HuH-7.5 (cell line): ENCODE measurements around the gene PCSK6.

ENCODE experiments used
- DNase-seq: peaks from one replicate; pipeline ENCODE4 v3.0.0; 2011; ENCODE audit warnings: low spot score

PCSK6 gene

DNA sequence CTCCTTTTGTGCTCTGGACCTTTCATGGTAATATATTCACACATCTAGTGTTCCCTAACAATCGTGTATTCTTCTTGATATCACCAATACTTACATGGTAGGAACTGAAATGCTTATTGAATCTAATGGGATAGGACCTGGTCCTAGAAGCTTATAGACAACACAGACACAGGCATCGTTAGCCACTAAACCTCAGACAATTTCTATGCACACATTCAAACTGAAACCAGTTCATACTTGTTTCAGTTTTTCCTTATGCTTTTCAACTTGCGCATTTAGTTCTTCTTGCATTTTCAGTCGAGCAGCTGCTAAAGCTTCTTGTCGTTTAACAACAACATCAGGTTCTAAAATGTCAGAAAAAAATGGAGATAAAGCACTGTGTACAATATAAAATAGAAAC lies 214.5 kb downstream of the PCSK6 start:
- DNase-seq: no peak

DNA sequence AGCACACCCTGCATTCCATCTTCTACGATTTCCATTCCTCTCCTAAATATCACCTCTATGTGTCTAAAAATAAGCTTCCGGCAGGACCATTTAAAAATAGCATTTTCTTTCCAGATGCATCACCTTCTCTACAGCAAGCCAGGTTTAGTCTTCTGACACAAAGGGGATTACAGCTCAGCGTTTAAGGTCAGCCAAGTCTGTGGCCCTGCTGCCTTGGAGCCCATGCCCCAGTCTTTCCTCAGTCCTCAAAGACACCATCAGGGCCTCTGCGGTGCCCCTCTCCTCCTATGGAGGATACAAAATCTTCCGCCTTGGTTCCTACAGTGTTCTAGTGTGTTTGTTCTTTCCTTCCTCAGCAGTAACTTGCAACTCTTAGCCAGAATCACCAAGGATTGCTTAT lies 216.0 kb downstream of the PCSK6 start:
- DNase-seq: no peak

DNA sequence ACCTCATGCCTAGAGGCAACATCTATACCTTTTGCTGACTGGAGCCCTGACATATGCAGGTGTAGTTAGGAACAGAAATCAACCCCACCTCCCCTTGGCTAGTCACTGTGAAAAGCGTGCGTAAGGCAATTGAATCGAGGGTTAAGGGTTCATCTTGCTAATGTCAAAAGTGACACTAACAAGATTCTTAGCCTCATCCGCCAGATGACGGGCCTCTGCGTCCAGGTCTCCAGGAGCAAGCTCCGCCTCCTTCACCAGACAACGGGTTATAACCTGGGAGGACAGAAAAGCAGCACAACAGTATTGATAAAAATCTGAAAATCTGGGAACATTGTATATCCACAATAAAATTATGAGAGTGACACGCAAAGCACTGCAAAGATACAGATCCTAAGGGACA lies 216.9 kb downstream of the PCSK6 start:
- no peak for DNase-seq

DNA sequence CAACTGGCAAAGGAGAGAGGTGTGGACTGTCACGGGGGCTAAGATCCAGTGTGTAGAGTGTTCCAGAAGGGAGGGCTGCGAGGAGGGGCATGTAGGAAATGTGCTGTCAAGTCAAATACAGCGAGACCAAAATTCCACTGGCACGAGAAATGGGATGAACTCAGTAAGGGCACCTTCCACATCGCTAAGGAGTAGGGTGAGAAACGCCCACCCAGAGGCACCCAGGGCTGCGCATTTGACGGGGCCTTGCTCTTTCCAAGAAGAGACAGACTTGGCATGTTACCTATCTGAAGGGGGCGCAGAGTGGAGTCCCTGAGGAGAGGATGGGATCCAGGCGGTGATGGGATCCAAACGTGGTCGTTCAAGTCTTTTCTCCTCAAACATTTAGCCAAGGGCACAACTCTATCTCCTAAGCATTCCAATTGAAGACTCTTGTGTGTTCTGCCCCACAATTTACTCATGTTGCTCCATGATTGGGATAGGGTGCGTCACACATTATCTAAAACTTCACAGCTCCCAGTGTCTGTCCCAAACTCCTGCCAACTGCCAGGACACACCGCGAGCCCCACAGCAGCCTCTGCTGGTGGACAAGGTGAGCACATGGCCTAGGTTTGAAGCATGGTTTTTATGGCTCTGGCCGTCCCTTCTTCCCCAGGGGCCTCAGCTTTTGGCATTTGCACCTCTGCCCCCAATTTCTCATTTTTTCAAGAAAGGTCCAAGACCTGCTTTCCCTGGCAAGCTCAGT lies 219.9 kb downstream of the PCSK6 start:
- DNase-seq: no peak

- no peak for DNase-seq
Measured at GRCh38 chr15:101267320-101268104, 222.0 kb downstream of the PCSK6 start.

GRCh38 chr15:101266787-101267186 lies 222.7 kb downstream of the PCSK6 start:
- no peak for DNase-seq

DNA sequence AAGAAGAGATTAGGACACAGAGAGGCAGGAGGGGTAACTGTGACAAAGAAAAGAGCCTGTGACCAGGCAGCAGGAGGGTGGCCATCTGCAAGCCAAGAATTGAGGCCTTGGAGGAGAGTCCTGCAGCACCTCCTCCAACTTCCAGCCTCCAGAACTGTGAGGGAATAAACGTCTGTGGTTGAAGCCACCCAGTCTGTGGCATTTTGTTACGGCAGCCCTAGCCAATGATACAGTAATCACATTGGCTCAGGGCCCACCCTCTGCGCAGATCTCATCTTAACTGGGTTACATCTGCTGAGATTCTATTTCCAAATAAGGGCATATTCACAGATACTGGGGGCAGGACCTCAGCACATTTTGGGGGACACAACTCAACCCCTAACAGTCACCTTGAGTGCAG lies 223.5 kb downstream of the PCSK6 start:
- no peak for DNase-seq

DNA sequence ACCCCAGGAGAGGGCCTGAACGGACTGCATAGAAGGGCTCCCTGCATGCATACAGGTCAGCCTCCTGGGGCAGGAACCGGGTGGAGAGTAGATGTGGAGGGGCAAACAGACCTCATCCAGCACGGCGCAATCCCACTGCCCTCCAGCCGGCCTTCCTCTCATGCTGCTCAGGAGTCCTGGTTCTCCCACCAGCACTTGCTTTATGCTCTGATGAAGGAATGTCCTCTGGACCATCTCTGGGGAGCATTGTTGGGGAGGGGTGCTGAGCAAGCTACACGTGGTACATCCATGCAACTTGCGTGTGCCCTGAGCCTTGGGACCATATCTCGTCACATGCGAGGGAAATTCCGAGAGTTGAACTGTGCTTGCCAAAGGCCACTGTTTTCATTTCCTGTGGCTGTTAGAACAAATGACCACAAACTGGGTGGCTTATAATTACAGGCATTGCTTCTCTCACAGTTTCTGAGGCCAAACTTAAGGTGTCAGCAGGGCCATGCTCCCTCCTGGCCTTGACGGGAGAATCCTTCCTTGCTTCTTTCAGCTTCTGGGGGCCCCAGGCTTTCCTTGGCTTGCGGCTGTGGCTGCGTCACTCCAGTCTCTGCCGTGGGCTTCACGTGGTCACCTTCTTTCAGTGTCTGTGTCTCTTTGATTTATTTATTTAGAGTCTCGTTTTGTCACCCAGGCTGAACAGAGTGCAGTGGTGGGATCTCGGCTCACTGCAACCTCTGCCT lies 224.4 kb downstream of the PCSK6 start:
- DNase-seq: no peak

DNA sequence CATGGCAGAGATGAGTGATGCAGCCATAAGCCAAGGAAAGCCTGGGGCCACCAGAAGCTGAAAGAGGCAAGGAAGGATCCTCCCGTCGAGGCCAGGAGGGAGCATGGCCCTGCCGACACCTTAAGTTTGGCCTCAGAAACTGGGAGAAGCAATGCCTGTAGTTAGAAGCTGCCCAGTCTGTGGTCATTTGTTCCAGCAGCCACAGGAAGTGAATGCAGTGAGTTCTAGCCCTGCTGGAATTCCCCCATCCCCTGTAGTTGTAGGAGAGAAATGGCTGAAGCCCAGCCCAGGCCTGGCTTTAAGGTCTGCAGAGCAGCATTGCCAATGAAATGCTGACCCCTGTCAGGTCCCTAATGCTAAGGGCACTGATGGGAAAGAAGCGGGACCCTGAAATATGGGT lies 225.5 kb downstream of the PCSK6 start:
- DNase-seq: no peak

GRCh38 chr15:101262551-101262950 lies 227.0 kb downstream of the PCSK6 start:
- DNase-seq: no peak

DNA sequence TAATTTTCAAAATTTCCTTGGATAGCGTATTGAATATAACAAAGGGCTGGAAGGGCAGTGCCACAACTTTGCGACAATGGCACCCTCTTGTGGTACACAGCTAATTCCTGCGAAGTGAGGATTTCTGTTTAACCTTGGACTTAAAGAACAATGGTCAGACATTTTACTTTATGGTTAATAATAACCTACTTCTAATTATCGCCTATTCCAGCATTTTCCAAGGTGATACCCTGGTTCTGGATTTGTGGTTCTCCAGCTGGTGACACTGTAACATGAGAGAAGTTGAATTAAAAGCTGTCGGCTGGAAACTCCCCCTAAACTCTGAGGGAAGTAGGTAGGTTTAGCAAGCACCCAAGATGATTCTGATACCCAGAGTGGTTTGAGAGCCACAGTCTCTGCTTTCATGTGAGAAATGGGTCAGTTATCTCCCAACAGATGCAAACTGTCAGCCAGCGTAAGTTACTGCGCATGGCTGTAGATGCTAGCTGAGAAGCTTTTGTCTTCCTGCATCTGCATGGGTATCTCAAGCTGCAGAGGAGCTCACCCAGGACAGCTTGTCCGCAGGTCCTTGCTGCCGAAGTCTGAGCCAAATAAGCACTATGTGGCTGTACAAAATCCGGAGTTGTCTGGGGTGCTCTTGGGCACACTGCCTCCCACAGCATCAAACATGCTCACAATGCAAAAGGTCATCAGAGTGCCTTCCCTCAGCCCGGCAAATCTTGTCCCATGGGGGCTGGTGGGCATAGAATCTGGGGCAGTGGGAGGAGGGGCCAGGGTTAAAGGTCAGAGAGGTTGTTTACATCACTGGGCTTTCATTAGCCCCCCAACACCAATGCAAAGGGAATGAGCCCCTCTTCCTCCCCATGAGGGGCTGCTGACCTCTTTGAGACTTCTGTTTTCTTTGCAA lies 231.0 kb downstream of the PCSK6 start:
- DNase-seq: peak; percentile 61

- DNase-seq: no peak
Measured at GRCh38 chr15:101256757-101257156, 232.8 kb downstream of the PCSK6 start.

DNA sequence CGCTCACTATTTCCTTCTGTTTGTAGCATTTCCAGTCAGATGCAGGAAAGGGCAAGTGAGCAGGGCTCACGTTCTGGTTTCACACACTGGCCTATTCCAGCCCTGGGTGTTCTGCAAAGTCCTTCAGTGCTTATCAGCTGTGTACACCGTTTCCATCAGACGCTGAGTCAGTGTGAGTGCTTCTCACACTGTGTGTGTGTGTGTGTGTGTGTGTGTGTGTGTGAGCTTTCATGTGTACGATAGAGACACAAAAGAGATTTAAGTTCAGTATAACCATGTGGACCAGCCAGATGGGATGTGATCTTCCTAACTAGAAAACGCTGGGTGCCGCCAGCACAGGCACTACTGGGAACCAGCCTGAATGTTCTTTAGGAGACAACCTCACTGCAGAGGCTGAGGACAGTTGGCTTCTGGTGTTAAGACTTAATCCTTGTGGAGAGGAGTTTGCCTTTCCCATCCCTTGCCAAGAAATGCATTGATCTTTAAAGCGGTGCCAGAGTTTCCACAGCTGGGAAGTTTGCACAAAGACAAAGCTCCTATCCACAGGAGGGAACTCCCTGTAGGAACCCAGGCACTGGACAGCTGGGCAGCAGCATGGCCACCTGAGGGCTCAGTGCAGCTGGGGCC lies 233.8 kb downstream of the PCSK6 start:
- no peak for DNase-seq

- DNase-seq: no peak
Measured at GRCh38 chr15:101255051-101255395, 234.5 kb downstream of the PCSK6 start.

- DNase-seq: no peak
Measured at GRCh38 chr15:101254157-101255050, 235.1 kb downstream of the PCSK6 start.
